ENCODE measurements around the gene LAMA2.

Gene LAMA2

DNA sequence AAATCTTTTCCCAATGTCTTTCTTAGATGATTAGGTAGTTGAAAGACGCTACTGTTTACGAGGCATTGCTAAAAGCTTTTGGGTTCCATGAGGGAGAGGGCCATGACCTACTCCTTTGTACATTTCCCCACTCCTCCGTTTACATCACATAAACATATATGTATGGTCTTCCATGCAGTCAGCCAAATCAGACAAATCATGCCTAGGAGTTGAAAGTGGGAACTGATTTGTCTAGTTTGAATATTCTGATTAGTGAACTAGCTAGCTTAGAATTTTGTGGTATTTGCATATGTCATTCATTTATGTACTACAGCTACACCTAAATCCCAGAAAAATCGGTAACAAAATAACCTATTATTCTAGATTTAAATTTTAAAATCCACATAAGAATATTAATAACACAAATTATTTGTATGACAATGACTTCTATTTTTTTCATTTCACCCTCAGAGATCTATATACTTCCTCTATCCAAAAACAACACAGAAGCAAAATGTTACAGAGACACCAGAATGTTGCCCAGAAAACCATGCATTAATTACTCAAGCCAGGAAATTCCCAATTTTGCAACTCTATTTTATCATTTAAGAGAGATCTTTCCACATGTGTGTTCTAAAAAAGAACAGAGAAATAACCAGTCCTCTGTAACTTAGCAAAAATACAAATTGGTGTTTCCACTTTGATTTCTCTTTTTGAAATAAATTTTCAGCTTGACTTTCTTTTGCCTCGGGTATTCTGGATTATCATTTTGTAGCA lies 231.9 kb downstream of the LAMA2 start:
- Histone ChIP-seq H3K4me3 (ENCODE audit: low read length) (no peak overlapping the region), H4K20me1 (ENCODE audit: insufficient read depth, low read length) (no peaks in the 10 kb centered on the region), H3K27me3 (replicated peaks; ENCODE audit: insufficient read depth, low read length) (no peaks in the 10 kb centered on the region), H3K36me3 (replicated peaks; ENCODE audit: insufficient read depth, low read length) (no peaks in the 10 kb centered on the region), H3K79me2 (ENCODE audit: low read length) (no peaks in the 10 kb centered on the region), H2AFZ (ENCODE audit: low read length) (no peak overlapping the region), H3F3A (ENCODE audit: insufficient read depth, low read length) (no peaks in the 10 kb centered on the region), H3K4me1 (ENCODE audit: low read length) (no peaks in the 10 kb centered on the region), H3K27ac (ENCODE audit: low read length) (no peak overlapping the region), H3K9me2 (replicated peaks; ENCODE audit: insufficient read depth, low read length) (no peaks in the 10 kb centered on the region), H3K9me3 (replicated peaks; ENCODE audit: insufficient read depth, low read length) (no peaks in the 10 kb centered on the region), H3K9ac (ENCODE audit: low read length) (no peak overlapping the region), H3K4me2 (ENCODE audit: low read depth, low read length) (no peak overlapping the region)
- no peak for DNase-seq
- TF ChIP-seq EZH2 (optimal IDR thresholded peaks at IDR 0.05; ENCODE audit: low read depth, low read length): no peak

DNA sequence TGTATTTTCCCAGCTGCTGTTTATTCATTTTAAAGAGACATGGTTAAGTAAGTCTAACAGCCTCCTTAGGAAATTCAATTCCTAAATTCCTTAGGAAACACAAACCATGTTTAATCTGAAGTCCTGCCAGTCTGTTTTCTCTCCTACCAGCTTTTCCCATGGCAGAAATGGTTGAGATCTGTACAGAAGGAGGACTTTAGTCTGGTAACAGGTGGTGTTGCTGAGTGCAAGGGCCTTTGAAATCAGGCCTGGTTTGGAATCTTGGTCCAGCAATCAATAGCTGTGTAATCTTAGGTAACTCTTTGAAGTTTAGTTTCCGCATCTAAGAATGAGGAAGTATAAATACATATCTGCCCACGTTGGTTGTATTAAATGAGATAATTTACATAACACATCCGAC lies 232.5 kb downstream of the LAMA2 start:
- Histone ChIP-seq H3K79me2 (ENCODE audit: low read length) (no peaks in the 10 kb centered on the region), H3K9ac (ENCODE audit: low read length) (no peak overlapping the region), H3K36me3 (replicated peaks; ENCODE audit: insufficient read depth, low read length) (no peaks in the 10 kb centered on the region), H3F3A (ENCODE audit: insufficient read depth, low read length) (no peaks in the 10 kb centered on the region), H2AFZ (ENCODE audit: low read length) (no peak overlapping the region), H3K4me1 (ENCODE audit: low read length) (no peaks in the 10 kb centered on the region), H4K20me1 (ENCODE audit: insufficient read depth, low read length) (no peaks in the 10 kb centered on the region), H3K27me3 (replicated peaks; ENCODE audit: insufficient read depth, low read length) (no peaks in the 10 kb centered on the region), H3K27ac (ENCODE audit: low read length) (no peak overlapping the region), H3K9me3 (replicated peaks; ENCODE audit: insufficient read depth, low read length) (no peaks in the 10 kb centered on the region), H3K9me2 (replicated peaks; ENCODE audit: insufficient read depth, low read length) (no peaks in the 10 kb centered on the region), H3K4me2 (ENCODE audit: low read depth, low read length) (no peak overlapping the region), H3K4me3 (ENCODE audit: low read length) (no peak overlapping the region)
- no peak for DNase-seq
- TF ChIP-seq EZH2phosphoT487 (IDR thresholded peaks at IDR 0.05; ENCODE audit: low read length) (no peak), EZH2 (optimal IDR thresholded peaks at IDR 0.05; ENCODE audit: low read depth, low read length) (no peak)
- TF ChIP-seq, protein P1, sequence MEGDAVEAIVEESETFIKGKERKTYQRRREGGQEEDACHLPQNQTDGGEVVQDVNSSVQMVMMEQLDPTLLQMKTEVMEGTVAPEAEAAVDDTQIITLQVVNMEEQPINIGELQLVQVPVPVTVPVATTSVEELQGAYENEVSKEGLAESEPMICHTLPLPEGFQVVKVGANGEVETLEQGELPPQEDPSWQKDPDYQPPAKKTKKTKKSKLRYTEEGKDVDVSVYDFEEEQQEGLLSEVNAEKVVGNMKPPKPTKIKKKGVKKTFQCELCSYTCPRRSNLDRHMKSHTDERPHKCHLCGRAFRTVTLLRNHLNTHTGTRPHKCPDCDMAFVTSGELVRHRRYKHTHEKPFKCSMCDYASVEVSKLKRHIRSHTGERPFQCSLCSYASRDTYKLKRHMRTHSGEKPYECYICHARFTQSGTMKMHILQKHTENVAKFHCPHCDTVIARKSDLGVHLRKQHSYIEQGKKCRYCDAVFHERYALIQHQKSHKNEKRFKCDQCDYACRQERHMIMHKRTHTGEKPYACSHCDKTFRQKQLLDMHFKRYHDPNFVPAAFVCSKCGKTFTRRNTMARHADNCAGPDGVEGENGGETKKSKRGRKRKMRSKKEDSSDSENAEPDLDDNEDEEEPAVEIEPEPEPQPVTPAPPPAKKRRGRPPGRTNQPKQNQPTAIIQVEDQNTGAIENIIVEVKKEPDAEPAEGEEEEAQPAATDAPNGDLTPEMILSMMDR (IDR thresholded peaks at IDR 0.05; ENCODE audit: low read length): no peak

DNA sequence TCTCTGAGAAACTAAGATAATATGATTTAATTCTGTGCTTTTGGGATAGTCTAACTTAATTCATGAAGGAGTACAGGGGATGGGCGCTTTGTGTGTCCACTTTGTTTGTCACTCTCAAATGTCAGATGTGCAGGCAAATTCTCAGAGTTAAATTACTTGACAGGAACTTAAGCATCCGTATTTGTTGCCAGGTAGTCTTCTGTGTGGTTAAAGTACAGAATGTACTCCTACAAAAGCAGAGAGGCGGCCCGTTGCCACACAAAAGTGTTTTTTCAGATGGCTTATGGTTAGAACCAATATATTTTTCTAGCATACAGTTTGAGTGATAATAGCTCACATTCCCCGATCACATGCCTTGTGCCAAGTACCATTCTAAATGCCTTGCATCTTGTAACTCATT lies 234.4 kb downstream of the LAMA2 start:
- H3K4me2 ChIP-seq (ENCODE audit: low read depth, low read length): no peak overlapping the region
- H3F3A ChIP-seq (ENCODE audit: insufficient read depth, low read length): no peaks in the 10 kb centered on the region
- no peak overlapping the region for H3K9ac ChIP-seq (ENCODE audit: low read length)
- H4K20me1 ChIP-seq (ENCODE audit: insufficient read depth, low read length): no peaks in the 10 kb centered on the region
- no peak for DNase-seq
- H3K4me3 ChIP-seq (ENCODE audit: low read length): no peak overlapping the region
- no peak overlapping the region for H2AFZ ChIP-seq (ENCODE audit: low read length)
- H3K79me2 ChIP-seq (ENCODE audit: low read length): no peaks in the 10 kb centered on the region
- no peaks in the 10 kb centered on the region for H3K36me3 ChIP-seq (replicated peaks; ENCODE audit: insufficient read depth, low read length)
- no peak overlapping the region for H3K27ac ChIP-seq (ENCODE audit: low read length)
- H3K4me1 ChIP-seq (ENCODE audit: low read length): no peaks in the 10 kb centered on the region
- TF ChIP-seq EZH2 (optimal IDR thresholded peaks at IDR 0.05; ENCODE audit: low read depth, low read length) (no peak), EZH2phosphoT487 (IDR thresholded peaks at IDR 0.05; ENCODE audit: low read length) (no peak)
- TF ChIP-seq, protein P1 (IDR thresholded peaks at IDR 0.05; ENCODE audit: low read length): no peak
- no peaks in the 10 kb centered on the region for H3K27me3 ChIP-seq (replicated peaks; ENCODE audit: insufficient read depth, low read length)
- H3K9me3 ChIP-seq (replicated peaks; ENCODE audit: insufficient read depth, low read length): no peaks in the 10 kb centered on the region
- no peaks in the 10 kb centered on the region for H3K9me2 ChIP-seq (replicated peaks; ENCODE audit: insufficient read depth, low read length)
